GM18951 (cell line): ENCODE data around the gene CCDC9B.

Source experiments
- POLR2A ChIP-seq: IDR thresholded peaks from 4 replicates; pipeline ENCODE4 v1.6.1; 2011; ENCODE audit warnings: mild to moderate bottlenecking; ENCODE audit not compliant: insufficient read length, insufficient read depth; ENCODE audit errors: extremely low read depth
- in situ Hi-C: fragments of 300-500 bp; cut with MboI; formaldehyde crosslinking; loops from one replicate; pipeline ENCODE4 v1.12.0; 2022; ENCODE audit warnings: low sequenced_read_pairs, mixed read lengths, inconsistent platforms; ENCODE audit not compliant: unreplicated experiment

The CCDC9B gene

DNA sequence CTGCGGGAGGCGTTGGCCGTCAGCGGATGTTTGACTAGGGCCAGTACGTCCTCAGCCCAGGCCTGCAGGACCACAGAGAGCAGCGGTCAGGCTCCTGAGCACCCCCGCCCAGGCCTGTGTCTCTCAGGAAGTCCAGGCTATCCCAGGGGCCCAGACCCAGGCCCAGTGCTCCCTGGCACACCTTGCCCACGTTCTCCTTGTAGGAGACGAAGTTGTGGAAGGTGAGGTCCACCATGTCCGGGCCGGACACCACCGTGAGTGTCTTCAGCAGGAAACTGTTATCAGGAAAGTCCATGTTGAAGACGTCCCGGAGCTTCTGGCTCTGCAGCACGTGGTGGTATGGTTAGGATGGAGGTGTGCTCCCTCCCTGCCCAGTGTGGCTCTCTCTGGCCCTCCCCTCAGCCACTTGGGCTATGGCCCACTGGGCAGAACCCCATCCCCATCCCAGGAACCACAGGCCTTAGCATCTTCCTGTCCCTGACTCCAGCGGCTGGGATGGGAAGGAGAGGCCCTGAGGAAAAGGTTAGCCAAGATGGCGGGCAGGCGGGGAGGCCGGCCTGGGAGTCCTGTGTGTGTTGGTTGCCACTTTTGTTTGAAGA, 38.4 kb downstream of the CCDC9B start:
- in situ Hi-C loops = no loop called here
- no peak for TF ChIP-seq POLR2A

DNA sequence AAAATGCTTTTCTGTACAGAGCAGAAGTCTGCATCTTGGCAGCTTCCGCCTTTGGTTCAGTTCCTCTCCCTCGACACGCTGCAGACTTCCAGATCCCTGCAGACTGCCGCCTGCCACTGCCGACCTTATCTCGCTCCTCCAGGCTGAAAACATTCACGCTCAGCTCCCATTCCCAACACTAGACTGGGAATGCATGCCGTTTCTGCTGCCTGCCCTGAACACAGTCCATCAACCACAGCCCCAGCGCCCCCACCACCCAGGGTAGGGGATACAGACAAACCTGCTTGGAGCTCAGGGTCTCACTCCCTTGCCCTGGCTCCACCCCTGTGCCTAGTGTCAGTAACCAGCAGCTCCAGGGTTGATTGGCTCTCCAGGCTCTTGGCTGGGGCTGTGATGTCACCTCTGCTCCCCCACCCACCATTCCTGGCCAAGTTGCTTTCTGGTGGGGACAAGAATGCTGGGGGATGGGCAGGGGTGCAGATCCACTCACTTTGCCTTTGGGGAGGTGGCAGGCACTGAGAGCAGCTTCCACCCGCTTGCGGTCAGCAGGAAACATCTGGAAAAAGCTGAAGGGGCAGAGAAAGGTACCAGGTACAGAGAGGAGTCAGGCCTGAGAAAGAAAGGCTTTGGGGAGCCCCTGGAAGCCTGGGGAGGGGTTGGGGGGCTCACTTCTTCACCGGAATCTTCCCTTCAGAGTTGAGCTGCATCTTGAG, 39.1 kb downstream of the CCDC9B start:
- in situ Hi-C loops = no loop called here
- no peak for TF ChIP-seq POLR2A

DNA sequence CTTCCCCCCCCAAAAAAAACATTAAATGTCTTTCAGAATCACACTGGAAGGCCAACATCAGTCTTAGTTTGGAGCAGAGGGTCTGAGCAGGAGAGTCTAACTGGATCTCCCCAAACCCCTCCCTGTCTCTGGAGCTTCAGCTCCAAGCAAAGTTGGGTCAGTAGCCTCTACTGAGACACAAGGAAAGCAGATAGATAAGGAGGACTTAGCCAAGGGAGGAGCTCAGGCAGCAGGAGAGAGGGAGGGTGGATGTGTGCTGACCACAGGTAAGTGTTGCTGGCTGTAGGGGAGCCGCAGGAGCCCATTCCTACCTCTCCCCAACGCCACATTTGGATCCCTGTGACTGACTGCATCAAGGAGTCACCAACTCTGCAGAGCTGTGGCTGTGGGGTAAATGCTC, 40.0 kb downstream of the CCDC9B start:
- in situ Hi-C loops = no loop called here

DNA sequence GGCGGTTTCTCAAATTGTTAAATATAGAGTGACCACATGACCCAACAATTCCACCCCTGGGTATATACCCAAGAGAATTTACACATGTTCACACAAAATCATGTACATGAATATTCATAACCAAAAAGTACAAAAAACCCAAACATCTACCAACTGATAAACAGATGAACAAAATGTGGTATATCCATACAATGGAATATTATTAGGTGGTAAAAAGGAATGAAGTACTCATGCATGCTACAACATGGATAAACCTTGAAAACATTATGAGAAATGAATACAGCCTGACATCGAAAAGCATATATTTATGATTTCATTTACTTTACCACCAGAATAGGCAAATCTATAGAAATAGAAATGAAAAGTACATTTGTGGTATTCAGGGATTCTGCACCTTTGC, 40.4 kb downstream of the CCDC9B start:
- in situ Hi-C loops = no loop called here
- TF ChIP-seq POLR2A = no peak

More for the DNA sequence above, 40.0 kb downstream of the CCDC9B start:
- TF ChIP-seq POLR2A = no peak

DNA sequence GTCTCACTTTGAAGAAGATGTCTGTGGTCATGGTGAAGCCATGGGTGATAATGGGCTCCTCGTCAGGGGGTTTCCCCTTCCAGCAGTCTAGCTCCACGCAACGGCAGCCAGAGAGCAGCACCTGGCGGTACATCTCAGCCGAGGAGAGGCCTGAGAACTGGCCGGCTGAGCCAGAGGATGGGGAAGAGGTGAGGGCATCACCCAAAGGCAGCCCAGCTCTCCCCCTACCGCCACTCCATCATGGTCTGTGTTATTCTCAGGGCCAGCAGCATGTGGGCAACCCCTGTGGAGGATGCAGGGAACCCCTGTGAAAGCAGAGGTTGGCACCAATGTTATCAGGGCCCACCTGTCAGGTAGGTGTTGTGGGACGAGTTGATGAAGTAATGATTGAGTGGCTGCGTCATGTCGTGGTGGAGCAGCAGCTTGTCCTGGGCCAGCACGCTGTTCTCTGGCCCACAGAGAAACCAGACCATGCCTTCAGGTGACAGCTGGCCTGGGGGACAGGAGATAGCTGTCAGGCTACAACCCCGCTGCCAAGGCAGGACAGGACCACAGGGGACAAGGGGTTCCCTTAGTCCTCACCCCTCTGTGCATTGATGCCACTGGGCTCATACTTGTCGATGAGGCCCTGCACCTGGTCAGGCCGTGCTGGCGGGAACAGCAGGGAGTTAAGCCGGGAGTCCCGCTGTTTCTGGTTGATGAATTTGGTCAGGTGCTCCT, 42.4 kb downstream of the CCDC9B start:
- no peak for TF ChIP-seq POLR2A
- in situ Hi-C loops = no loop called here

DNA sequence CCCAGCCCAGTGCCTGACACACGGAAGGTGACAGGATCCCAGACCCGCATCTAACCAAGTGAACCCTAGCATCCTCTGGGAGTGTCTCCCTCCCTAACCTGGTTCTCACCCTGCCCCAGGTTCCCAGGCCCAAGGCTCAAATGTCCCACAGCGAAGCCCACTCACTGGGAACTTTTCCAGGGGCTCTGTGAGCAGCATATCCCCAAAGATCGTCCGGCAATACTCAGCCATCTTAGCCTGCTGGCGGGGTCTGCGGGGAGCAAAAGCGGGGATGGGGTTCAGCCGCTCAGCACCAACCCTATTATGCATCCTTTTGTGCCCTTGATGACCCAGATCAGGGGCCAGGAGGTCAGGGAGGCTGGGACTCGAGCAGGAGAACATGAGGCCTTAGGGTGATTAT, 43.4 kb downstream of the CCDC9B start:
- no peak for TF ChIP-seq POLR2A

DNA sequence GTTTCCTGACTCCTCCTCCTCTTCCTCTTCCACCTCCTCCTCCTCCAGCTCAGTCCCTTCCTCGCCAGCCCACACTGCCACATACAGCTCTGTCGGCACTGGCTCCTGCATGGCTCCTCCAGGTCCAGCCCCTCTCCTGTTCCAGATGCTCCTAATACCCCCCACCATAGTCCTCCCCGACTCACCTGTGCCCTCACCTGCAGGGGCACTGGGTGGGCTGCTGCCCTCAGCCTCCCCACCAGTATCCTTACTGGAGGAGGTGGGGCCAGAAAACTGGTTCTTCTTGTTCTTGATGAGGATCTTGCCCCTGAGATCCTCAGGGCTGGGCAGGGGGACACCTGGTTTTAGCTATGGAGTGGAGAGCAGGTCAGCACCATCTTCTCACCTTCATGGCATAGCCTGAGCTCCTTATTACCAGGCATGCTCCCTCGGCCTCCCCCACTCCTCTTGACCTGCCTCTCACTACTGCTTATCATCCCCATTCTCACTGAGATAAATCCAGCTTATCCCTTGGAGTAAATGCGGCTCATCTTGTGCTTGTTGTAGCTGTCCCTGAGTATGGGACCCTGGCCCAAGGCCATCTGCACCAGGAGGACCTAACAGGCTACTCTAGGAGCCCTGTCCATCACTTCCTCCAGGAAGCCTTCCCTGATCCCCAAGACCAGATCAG, 44.0 kb downstream of the CCDC9B start:
- in situ Hi-C loops = no loop called here
- no peak for TF ChIP-seq POLR2A

More for the DNA sequence above, 43.4 kb downstream of the CCDC9B start:
- in situ Hi-C loops = no loop called here

DNA sequence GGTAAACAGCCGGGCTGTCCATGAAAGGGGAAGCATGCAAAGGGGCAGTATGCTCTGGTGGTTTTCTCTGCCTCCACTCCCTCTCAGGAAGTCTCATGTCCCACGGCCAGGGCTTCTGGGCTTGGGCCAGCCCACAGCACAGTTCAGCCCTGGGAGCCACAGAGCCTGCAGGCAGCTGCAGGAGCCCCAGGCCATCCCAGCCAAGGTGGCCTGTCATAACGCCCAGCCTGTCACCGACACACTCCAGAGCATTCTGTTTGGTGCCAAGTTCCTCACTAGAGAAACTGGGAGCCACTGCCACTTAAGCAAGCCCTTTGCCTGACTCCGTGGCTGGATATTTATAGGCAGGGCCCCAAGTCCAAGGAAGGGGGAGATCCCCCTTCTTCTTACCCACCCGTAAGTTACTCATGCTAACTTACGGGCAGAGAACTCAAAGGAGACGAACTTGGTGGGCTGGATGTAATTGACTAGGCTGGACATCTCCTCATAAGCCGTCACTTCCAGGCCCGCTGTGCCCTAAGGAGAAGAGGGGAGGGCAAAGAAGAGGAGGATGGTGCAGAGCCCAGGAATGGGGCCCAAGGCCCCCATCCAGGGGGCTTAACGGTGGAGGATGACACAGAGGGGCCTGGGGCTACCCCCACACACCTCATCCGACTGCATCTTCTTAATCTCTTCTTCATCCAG, 44.7 kb downstream of the CCDC9B start:
- in situ Hi-C loops = no loop called here
- no peak for TF ChIP-seq POLR2A

DNA sequence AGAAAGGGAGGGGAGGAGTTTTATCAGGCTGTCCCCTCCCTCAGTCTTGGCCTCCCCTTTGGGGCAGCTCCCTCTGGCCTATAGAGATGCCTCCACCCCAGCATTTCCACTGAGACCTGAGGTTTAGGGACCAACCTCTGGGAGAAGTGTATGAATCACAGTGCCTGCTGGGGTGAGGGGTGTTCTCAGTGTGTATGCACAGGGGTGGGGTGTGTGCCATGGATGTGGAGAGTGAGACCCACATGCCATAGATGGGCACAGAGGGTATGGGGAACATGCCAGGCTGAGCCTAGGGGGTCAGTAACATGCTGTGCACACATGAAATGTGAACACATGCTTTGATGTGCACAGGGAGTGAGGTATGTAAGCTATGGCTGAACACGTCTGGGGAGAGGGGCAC, 45.4 kb downstream of the CCDC9B start:
- no peak for TF ChIP-seq POLR2A
- in situ Hi-C loops = no loop called here

DNA sequence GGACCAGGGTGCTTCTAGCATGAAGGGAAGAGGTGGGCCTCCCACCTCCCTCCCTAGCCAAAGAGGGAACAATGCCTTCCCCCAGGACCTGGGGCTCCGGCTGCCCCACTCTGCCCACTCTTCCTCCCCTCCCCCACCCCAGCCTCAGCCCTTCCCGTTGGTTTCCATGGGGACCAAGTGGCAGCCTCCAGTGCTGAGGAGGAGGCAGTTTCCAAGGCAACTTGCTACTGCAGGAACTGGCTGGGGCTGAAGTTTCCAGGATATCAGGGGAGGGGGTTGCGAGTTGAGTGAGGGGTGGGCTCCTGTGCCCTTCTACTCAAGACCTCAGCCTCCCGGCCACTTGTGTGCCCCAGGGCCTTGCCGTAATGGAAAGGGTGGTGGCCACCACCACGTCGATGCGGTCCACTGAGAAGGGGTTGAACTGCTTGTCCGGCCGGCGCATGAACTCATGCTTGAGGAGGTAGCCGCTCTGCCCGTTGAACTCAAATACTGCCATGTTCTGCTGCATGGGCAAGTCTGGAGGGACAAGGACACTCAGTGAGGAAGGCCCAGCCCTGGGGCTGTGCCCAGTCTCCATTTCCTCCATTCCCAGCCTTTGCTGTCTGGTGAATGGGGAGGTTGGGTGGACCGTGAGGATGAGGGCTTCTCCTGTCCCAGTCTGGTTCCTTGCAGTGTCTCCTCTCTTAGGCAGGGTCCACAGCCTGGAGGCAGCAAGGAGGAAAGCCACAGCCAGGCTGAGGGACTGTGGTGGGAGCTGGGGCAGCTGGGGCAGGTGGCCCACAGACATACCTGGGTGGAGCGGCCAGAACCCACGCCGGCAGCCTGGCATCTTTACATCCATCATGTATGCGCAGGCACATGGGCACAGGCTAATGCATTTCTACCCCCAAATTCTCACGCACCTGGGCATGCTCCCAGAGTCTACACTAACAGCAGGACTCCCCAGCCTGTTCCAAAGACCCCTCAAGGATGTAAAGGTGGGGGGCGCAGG, 46.5 kb downstream of the CCDC9B start:
- in situ Hi-C loops = no loop called here
- TF ChIP-seq POLR2A = no peak

DNA sequence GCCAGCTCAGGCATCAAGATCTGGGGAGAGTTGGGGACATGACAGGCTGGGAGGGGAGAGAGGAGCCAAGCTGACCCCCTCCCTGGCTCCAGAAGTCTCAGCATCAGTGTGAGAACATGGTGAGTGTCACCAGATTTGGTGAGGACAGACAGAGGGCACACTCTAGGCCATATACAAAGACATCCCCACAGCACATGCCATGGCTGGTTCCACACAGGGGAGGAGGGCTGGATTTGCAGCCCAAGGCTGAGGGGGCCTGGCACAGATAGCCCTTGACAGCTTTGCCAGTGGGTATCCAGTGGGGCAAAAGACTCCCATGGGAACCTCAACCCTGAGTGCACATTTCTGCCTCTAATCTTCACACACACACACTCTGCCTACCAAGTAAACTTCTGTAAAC, 47.7 kb downstream of the CCDC9B start:
- in situ Hi-C loops = no loop called here
- TF ChIP-seq POLR2A = no peak

DNA sequence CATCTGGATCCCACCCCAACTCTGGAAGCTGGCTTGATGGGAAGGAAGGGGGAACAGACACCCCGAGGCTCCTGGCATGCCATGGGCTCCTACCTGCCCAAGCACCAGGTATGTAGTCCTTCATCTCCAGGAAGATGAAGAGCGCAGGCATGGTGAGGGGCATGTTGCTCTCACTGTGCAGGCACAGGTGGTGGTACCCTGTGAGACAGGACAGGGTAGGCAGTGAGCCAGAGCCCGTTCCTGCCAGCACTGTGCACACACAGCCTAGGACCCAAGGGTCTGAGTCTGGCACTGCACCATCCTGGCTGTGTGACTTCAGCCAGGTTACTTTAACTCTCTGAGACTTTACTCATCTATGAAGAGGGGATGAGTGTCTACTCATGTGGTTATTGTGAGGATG, 48.5 kb downstream of the CCDC9B start:
- TF ChIP-seq POLR2A = no peak
- in situ Hi-C loops = no loop called here
